ENCODE data around the gene TOMM20. TPM values are rescaled to one million over a fixed set of nuclear protein-coding genes. Genes with fewer than 3 reads are reported as not detected.

TOMM20 gene
- total and polyA plus RNA-seq, 2 of the 8 experiments (the other 6 are each of a cell fraction or from before 2014, with no cell fraction given), result 71.4 to 168 TPM

GRCh38 chr1:235176486-235176885 is 47.8 kb upstream of the TOMM20 start:
- POLR2A ChIA-PET (ENCODE audit: partially characterized antibody), result no interaction called here
- Histone ChIP-seq H4K20me1 (replicated peaks in 1 of 2; ENCODE audit: control insufficient read depth in 1 of 2, insufficient read depth in 2 of 2, low read length in 2 of 2) (peaks cover 0 to 1% of the 10 kb centered on the region in 2 experiments), H4K91ac (replicated peaks; ENCODE audit: insufficient read length, low read length) (no peak overlapping the region), H3K23ac (ENCODE audit: insufficient read length) (no peak overlapping the region), H2BK12ac (ENCODE audit: low read depth, low read length) (no peak overlapping the region), H2BK120ac (replicated peaks; ENCODE audit: low read depth, low read length) (no peak overlapping the region), H3K27me3 (replicated peaks in 1 of 4; ENCODE audit: control insufficient read depth in 3 of 4, extremely low read depth in 1 of 4, insufficient read depth in 3 of 4, low read length in 3 of 4) (no peaks in the 10 kb centered on the region), H2BK20ac (ENCODE audit: low read length) (no peak overlapping the region), H3K27ac (ENCODE audit: low read depth, low read length) (peak overlapping the region; percentile 15; the same call in 1 of the 2 replicates), H2BK15ac (ENCODE audit: low read length) (no peak overlapping the region), H2AFZ (ENCODE audit: low read length) (no peak overlapping the region), H4K5ac (ENCODE audit: insufficient read length, low read depth, low read length) (no peak overlapping the region), H3K9ac (replicated peaks in 1 of 4; ENCODE audit: extremely low read depth in 1 of 4, low read depth in 3 of 4, low read length in 3 of 4) (no peak overlapping the region), H2BK5ac (ENCODE audit: low read depth, low read length) (no peak overlapping the region), H3K4me2 (ENCODE audit: insufficient read depth in 1 of 2, low read depth in 2 of 2, low read length in 2 of 2) (no peak overlapping the region), H3K4me1 (replicated peaks in 1 of 4; ENCODE audit: control insufficient read depth in 3 of 4, insufficient read depth in 4 of 4, low read length in 3 of 4) (no peaks in the 10 kb centered on the region), H4K8ac (ENCODE audit: extremely low read depth, insufficient read depth, low read length) (peak overlapping the region; percentile 35; the same call in 1 of the 2 replicates), H3K18ac (ENCODE audit: extremely low read depth, low read length) (no peak overlapping the region), H3K36me3 (ENCODE audit: control insufficient read depth in 2 of 4, insufficient read depth in 4 of 4, low read length in 3 of 4) (peaks cover 6 to 71% (median 26%) of the 10 kb centered on the region in 4 experiments), H3K56ac (replicated peaks; ENCODE audit: insufficient read length, low read depth, low read length) (no peak overlapping the region), H3K79me1 (ENCODE audit: low read depth, low read length) (no peaks in the 10 kb centered on the region), H3K4ac (replicated peaks; ENCODE audit: insufficient read length, low read depth, low read length) (no peak overlapping the region), H3K79me2 (ENCODE audit: control insufficient read depth in 1 of 2, insufficient read depth in 2 of 2, low read length in 2 of 2) (no peaks in the 10 kb centered on the region), H3K9me3 (ENCODE audit: insufficient read depth in 2 of 2, low read depth in 1 of 2, low read length in 1 of 2) (no peaks in the 10 kb centered on the region), H2AK5ac (ENCODE audit: low read depth, low read length) (no peak overlapping the region), H3K23me2 (ENCODE audit: low read depth, low read length) (no peaks in the 10 kb centered on the region), H3K4me3 (ENCODE audit: extremely low read depth in 1 of 4, insufficient read depth in 2 of 4, low read depth in 3 of 4, low read length in 4 of 4) (no peak overlapping the region), H3K14ac (ENCODE audit: insufficient read length) (no peak overlapping the region)
- FAIRE-seq (no peak), DNase-seq (ENCODE audit: low read depth in 1 of 2, low spot score in 2 of 2) (no peak)
- WGBS, 2 experiments (ENCODE audit: extremely low coverage in 1 of 2, insufficient coverage in 1 of 2, insufficient read length in 1 of 2, insufficient replicate concordance in 2 of 2, low coverage in 1 of 2, low lambda C conversion rate in 2 of 2, missing lambda C conversion rate in 1 of 2), result 91% methylated on average over 7 of the region's 7 CpGs; no CpG with 5 or more reads in 1 of the 2 experiments
- CTCF ChIA-PET (ENCODE audit: partially characterized antibody), result no interaction called here
- TF ChIP-seq CBX5 (IDR thresholded peaks at IDR 0.05; ENCODE audit: low read depth, low read length) (no peak), RXRA (IDR thresholded peaks at IDR 0.05; ENCODE audit: insufficient read depth, low read depth, low read length) (no peak), SP2 (IDR thresholded peaks at IDR 0.05; ENCODE audit: low read length) (no peak), PHF8 (conservative IDR thresholded peaks at IDR 0.05; ENCODE audit: low read depth, low read length) (no peak), JUN (IDR thresholded peaks at IDR 0.05; ENCODE audit: low read depth, low read length) (no peak), CHD2 (IDR thresholded peaks at IDR 0.05; ENCODE audit: low read length) (no peak), ATF2 (IDR thresholded peaks at IDR 0.05; ENCODE audit: low read length) (no peak), POLR2A (IDR thresholded peaks at IDR 0.05; ENCODE audit: control extremely low read depth in 1 of 2, low read depth in 2 of 2, low read length in 2 of 2) (no peak), ATF3 (IDR thresholded peaks at IDR 0.05; ENCODE audit: insufficient read depth, low read depth, low read length) (no peak), EZH2 (IDR thresholded peaks at IDR 0.05; ENCODE audit: low read depth, low read length, severe bottlenecking) (no peak), MAX (IDR thresholded peaks at IDR 0.05) (no peak), SAP30 (IDR thresholded peaks at IDR 0.05; ENCODE audit: insufficient read depth, insufficient replicate concordance, low read length) (no peak)

All from H1 (cell line).